Caki2 (cell line): ENCODE results near the gene GRK5. TPM values are rescaled to one million over a fixed set of nuclear protein-coding genes. Genes with fewer than 3 reads are reported as not detected.
"Not testable (repeated sequence)": the region's sequence is repeated elsewhere in the genome, so short reads cannot be mapped to it uniquely, and the experiment has no call there.

Experiments used
- DNase-seq: peaks from one replicate; pipeline ENCODE4 v3.0.0-alpha.2; 2015; ENCODE audit warnings: low read depth
- in situ Hi-C: cut with HindIII; loops from 2 replicates; pipeline ENCODE4 v1.10.0; 2016; ENCODE audit warnings: low sequenced_read_pairs, low pct_unique_long_range_greater_than_20kb, mixed read lengths
- total RNA-seq: library from RNA; depleted of rRNA; stranded (reverse); fragments of >200 nt; shearing (Covaris generic); gene quantifications from 2 replicates; pipeline ENCODE4 v1.2.3, GENCODE V29; 2014; ENCODE audit warnings: low replicate concordance

Gene GRK5
- total RNA-seq, 1 experiment from 2014 or later: 0.61 TPM

- no peak for DNase-seq
- in situ Hi-C loops: no loop called here
Observed at GRCh38 chr10:119424258-119424975, 217.0 kb downstream of the GRK5 start.

GRCh38 chr10:119425102-119425880 is 217.9 kb downstream of the GRK5 start:
- in situ Hi-C loops: no loop called here

GRCh38 chr10:119425881-119426170 is 218.5 kb downstream of the GRK5 start:
- no peak for DNase-seq
- in situ Hi-C loops: no loop called here

More at GRCh38 chr10:119425102-119425880, 217.9 kb downstream of the GRK5 start:
- DNase-seq: no peak

GRCh38 chr10:119426699-119427098 is 219.3 kb downstream of the GRK5 start:
- no peak for DNase-seq
- in situ Hi-C loops: no loop called here

GRCh38 chr10:119427263-119427864 is 220.0 kb downstream of the GRK5 start:
- in situ Hi-C loops: no loop called here

GRCh38 chr10:119428789-119429188 is 221.4 kb downstream of the GRK5 start:
- no peak for DNase-seq
- in situ Hi-C loops: no loop called here

More at GRCh38 chr10:119427263-119427864, 220.0 kb downstream of the GRK5 start:
- no peak for DNase-seq

- in situ Hi-C loops: no loop called here
- DNase-seq: no peak
Observed at GRCh38 chr10:119429771-119430170, 222.4 kb downstream of the GRK5 start.

- DNase-seq: no peak
- in situ Hi-C loops: no loop called here
Observed at GRCh38 chr10:119431034-119431772, 223.8 kb downstream of the GRK5 start.

GRCh38 chr10:119431773-119432135 is 224.4 kb downstream of the GRK5 start:
- no peak for DNase-seq
- in situ Hi-C loops: no loop called here

- DNase-seq, in situ Hi-C loops: not testable (repeated sequence)
Observed at GRCh38 chr10:119434942-119435341, 227.6 kb downstream of the GRK5 start.

- no peak for DNase-seq
- in situ Hi-C loops: no loop called here
Observed at GRCh38 chr10:119438717-119439116, 231.3 kb downstream of the GRK5 start.

GRCh38 chr10:119439922-119440321 is 232.6 kb downstream of the GRK5 start:
- in situ Hi-C loops: no loop called here
- no peak for DNase-seq

GRCh38 chr10:119441151-119441821 is 233.9 kb downstream of the GRK5 start:
- no peak for DNase-seq

GRCh38 chr10:119441921-119442757 is 234.8 kb downstream of the GRK5 start:
- no peak for DNase-seq
- in situ Hi-C loops: no loop called here

More at GRCh38 chr10:119441151-119441821, 233.9 kb downstream of the GRK5 start:
- in situ Hi-C loops: no loop called here

GRCh38 chr10:119442758-119443060 is 235.3 kb downstream of the GRK5 start:
- in situ Hi-C loops: no loop called here
- DNase-seq: no peak

- in situ Hi-C loops: no loop called here
- no peak for DNase-seq
Observed at GRCh38 chr10:119443441-119443840, 236.1 kb downstream of the GRK5 start.

GRCh38 chr10:119443970-119444660 is 236.7 kb downstream of the GRK5 start:
- in situ Hi-C loops: no loop called here
- no peak for DNase-seq
